Mononuclear cell (primary cell): ENCODE measurements around the gene GJA4. TPM values are rescaled to one million over a fixed set of nuclear protein-coding genes. Genes with fewer than 3 reads are reported as not detected.

Experiments used
- H3K27me3 ChIP-seq: 2 replicates; pipeline ENCODE4 v1.6.0; 2011; ENCODE audit warnings: low read length, control low read depth; ENCODE audit not compliant: insufficient read depth
- H3K4me1 ChIP-seq: 2 replicates; pipeline ENCODE4 v1.5.1; 2011; ENCODE audit warnings: mild to moderate bottlenecking, low read length, control low read depth; ENCODE audit not compliant: insufficient read depth
- H3K4me3 ChIP-seq: 2 replicates; pipeline ENCODE4 v1.5.1; 2011; ENCODE audit warnings: mild to moderate bottlenecking, low read length, moderate library complexity
- H3K9me3 ChIP-seq: 2 replicates; pipeline ENCODE4 v1.5.1; 2011; ENCODE audit warnings: low read depth, mild to moderate bottlenecking, control low read depth, low read length
- total RNA-seq: library from RNA; depleted of rRNA; stranded (reverse); fragments of >200 nt; gene quantifications from one replicate; pipeline ENCODE4 v1.2.3, GENCODE V29; 2012

Gene GJA4
- total RNA-seq, 1 donor, result 0.10 TPM

GRCh38 chr1:34827341-34827941 is 34.6 kb downstream of the GJA4 start:
- no peak overlapping the region for H3K4me3 ChIP-seq
- no peaks in the 10 kb centered on the region for H3K9me3 ChIP-seq
- H3K4me1 ChIP-seq, result no peaks in the 10 kb centered on the region
- H3K27me3 ChIP-seq, result no peaks in the 10 kb centered on the region

- H3K9me3 ChIP-seq, result no peaks in the 10 kb centered on the region
- H3K4me3 ChIP-seq, result no peak overlapping the region
- H3K27me3 ChIP-seq, result no peaks in the 10 kb centered on the region
- no peaks in the 10 kb centered on the region for H3K4me1 ChIP-seq
Observed at GRCh38 chr1:34828611-34829010, 35.8 kb downstream of the GJA4 start.

- Histone ChIP-seq H3K4me3 (no peak overlapping the region), H3K4me1 (no peaks in the 10 kb centered on the region), H3K27me3 (no peaks in the 10 kb centered on the region), H3K9me3 (no peaks in the 10 kb centered on the region)
Observed at GRCh38 chr1:34829250-34829649, 36.5 kb downstream of the GJA4 start.

GRCh38 chr1:34831721-34832246 is 39.0 kb downstream of the GJA4 start:
- no peaks in the 10 kb centered on the region for H3K4me1 ChIP-seq
- H3K9me3 ChIP-seq, result no peaks in the 10 kb centered on the region
- no peak overlapping the region for H3K4me3 ChIP-seq
- H3K27me3 ChIP-seq, result no peaks in the 10 kb centered on the region

- H3K4me1 ChIP-seq, result no peaks in the 10 kb centered on the region
- H3K4me3 ChIP-seq, result no peak overlapping the region
- no peaks in the 10 kb centered on the region for H3K27me3 ChIP-seq
- no peaks in the 10 kb centered on the region for H3K9me3 ChIP-seq
Observed at GRCh38 chr1:34833711-34834110, 40.9 kb downstream of the GJA4 start.

- H3K9me3 ChIP-seq, result no peaks in the 10 kb centered on the region
- H3K4me3 ChIP-seq, result no peak overlapping the region
- H3K4me1 ChIP-seq, result peaks cover 9% of the 10 kb centered on the region
- no peaks in the 10 kb centered on the region for H3K27me3 ChIP-seq
Observed at GRCh38 chr1:34839526-34840305, 46.9 kb downstream of the GJA4 start.

GRCh38 chr1:34840426-34840825 is 47.6 kb downstream of the GJA4 start:
- Histone ChIP-seq H3K9me3 (no peaks in the 10 kb centered on the region), H3K4me1 (peaks cover 9% of the 10 kb centered on the region), H3K4me3 (no peak overlapping the region), H3K27me3 (no peaks in the 10 kb centered on the region)

- peaks cover 9% of the 10 kb centered on the region for H3K4me1 ChIP-seq
- H3K9me3 ChIP-seq, result no peaks in the 10 kb centered on the region
- no peak overlapping the region for H3K4me3 ChIP-seq
- H3K27me3 ChIP-seq, result no peaks in the 10 kb centered on the region
Observed at GRCh38 chr1:34842073-34842472, 49.3 kb downstream of the GJA4 start.

- Histone ChIP-seq H3K4me3 (no peak overlapping the region), H3K9me3 (no peaks in the 10 kb centered on the region), H3K27me3 (no peaks in the 10 kb centered on the region), H3K4me1 (peaks cover 9% of the 10 kb centered on the region)
Observed at GRCh38 chr1:34842952-34843371, 50.2 kb downstream of the GJA4 start.

- no peak overlapping the region for H3K4me3 ChIP-seq
- H3K9me3 ChIP-seq, result no peaks in the 10 kb centered on the region
- peaks cover 9% of the 10 kb centered on the region for H3K4me1 ChIP-seq
- no peaks in the 10 kb centered on the region for H3K27me3 ChIP-seq
Observed at GRCh38 chr1:34843392-34844251, 50.8 kb downstream of the GJA4 start.

GRCh38 chr1:34844252-34844634 is 51.4 kb downstream of the GJA4 start:
- H3K9me3 ChIP-seq, result no peaks in the 10 kb centered on the region
- peaks cover 9% of the 10 kb centered on the region for H3K4me1 ChIP-seq
- H3K4me3 ChIP-seq, result no peak overlapping the region
- no peaks in the 10 kb centered on the region for H3K27me3 ChIP-seq

Other genes starting within 250 kb of the GJA4 start
- not detected for gene GJB5, start 38.0 kb upstream of the GJA4 start, total RNA-seq
- gene GJB4, start 33.3 kb upstream of the GJA4 start, total RNA-seq, result not detected
- not detected for gene GJB3, start 11.8 kb upstream of the GJA4 start, total RNA-seq
- gene SMIM12, start 66.8 kb downstream of the GJA4 start, total RNA-seq, result 22.1 TPM
- gene DLGAP3, start 136.7 kb downstream of the GJA4 start, total RNA-seq, result 0.21 TPM
- gene TMEM35B, start 192.3 kb downstream of the GJA4 start, total RNA-seq, result 4.3 TPM
- 21.7 TPM for gene ZMYM6, start 238.9 kb downstream of the GJA4 start, total RNA-seq